HG03175 (cell line): Measurements from ENCODE around the gene SLC38A11.
"Not testable (repeated sequence)": the region's sequence is repeated elsewhere in the genome, so short reads cannot be mapped to it uniquely, and the experiment has no call there.

ENCODE experiments used
- ATAC-seq: cut with Tn5 transposase; IDR thresholded peaks from one replicate; pipeline ENCODE4 v1.9.1; 2021; ENCODE audit warnings: mild to moderate bottlenecking, moderate library complexity; ENCODE audit not compliant: unreplicated experiment

SLC38A11 gene

DNA sequence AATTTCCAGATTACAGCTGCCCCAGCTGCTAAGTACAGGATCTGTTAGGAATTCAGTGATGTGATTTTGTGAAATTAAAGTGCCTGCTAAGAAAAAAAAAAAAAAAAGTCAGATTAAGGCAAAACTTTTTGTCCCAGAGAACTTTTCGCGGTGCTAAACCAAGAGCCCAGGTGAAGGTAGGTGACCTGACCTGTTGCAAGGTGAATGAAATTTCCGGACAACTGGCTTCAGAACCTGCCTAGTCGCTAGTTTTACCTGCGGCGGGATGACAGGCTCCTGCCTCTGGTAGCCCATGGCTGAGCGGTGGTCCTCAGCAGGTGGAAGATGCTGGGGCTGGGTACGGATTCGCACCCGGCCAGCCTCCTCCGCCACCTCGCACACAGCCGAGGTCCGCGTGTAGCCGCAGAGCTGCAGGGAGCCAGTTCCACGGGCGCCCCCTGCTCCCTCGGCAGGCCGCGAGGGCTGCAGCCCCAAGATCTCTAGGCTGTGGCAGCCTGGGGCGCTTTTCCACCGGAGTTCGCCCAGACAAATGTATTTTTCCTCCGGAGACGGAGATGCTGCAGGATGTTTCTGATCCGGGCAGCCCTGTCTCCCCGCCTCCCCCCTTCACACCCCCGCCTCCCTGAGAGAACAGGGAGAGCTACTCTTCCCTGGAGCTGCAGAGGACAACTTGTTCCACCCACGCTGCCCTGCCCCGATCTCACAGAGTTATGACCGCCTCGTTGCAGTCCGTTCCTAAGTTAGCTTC is at the start of gene SLC38A11:
Gene SLC38A11, minus strand, starts transcription at position 572 of the 748 bp plus-strand sequence. Its CDS starts 278 bp downstream, at position 294.
- no peak for ATAC-seq

GRCh38 chr2:165003443-165004130 is 48.3 kb upstream of the SLC38A11 start:
- ATAC-seq: no peak

- no peak for ATAC-seq
Measured at GRCh38 chr2:165002638-165003037, 47.3 kb upstream of the SLC38A11 start.

DNA sequence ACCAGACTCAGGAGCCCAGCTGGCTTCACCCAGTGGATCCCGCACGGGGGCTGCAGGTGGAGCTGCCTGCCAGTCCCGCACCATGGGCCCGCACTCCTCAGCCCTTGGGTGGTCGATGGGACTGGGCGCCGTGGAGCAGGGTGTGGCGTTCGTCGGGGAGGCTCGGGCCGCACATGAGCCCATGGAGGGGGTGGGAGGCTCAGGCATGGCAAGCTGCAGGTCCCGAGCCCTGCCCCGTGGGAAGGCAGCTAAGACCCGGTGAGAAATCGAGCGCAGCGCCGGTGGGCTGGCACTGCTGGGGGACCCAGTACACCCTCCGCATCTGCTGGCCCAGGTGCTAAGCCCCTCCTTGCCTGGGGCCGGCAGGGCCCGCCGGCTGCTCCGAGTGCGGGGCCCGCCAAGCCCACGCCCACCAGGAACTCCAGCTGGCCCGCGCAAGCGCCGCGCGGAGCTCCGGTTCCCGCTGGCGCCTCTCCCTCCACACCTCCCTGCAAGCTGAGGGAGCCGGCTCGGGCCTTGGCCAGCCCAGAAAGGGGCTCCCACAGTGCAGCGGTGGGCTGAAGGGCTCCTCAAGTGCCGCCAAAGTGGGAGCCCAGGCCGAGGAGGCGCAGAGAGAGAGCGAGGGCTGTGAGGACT is 39.5 kb upstream of the SLC38A11 start:
- not testable (repeated sequence) for ATAC-seq

GRCh38 chr2:164993287-164994016 is 38.1 kb upstream of the SLC38A11 start:
- ATAC-seq: no peak

GRCh38 chr2:164992818-164993217 is 37.5 kb upstream of the SLC38A11 start:
- ATAC-seq: peak; percentile 65

DNA sequence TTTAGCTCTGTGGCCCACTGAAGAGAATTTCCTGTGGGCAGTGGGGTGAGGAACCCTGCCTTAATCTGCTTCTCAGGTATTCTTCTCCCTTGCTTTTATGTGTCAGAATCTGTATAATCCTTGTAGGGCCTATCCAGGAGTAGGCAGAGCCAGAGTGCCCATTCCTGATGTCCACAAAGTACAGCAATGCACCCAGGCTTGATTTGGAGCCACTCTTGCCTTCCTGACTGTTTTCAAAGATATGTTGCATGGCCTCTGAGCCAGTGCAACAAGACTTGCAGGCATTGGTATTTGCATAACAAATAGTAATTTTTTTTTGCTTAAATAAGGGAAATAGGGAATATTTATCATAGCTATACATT is 36.7 kb upstream of the SLC38A11 start:
- peak; percentile 20 for ATAC-seq

- peak; percentile 58 for ATAC-seq
Measured at GRCh38 chr2:164991361-164992092, 36.2 kb upstream of the SLC38A11 start.

- not testable (repeated sequence) for ATAC-seq
Measured at GRCh38 chr2:164990953-164991352, 35.6 kb upstream of the SLC38A11 start.

GRCh38 chr2:164988805-164989204 is 33.5 kb upstream of the SLC38A11 start:
- not testable (repeated sequence) for ATAC-seq

GRCh38 chr2:164986027-164986426 is 30.7 kb upstream of the SLC38A11 start:
- not testable (repeated sequence) for ATAC-seq

DNA sequence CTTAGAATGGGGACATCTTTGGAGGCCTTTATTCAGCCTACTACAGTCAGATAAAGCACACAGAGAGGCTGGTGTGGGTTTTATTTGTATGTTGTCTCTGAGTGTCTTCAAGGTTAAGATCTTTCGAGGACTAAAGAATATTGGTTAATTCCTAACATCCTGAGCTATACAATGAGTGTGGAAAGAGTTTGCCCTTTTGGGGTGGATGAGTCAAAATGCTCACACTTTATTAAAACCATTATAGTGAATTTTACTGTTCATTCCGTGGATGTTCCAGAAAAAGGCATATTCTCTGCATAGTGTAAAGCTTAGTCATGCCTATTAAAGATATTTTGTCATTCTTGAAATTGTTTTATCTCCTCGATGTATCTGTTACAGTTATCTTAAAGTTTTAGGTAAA is 29.1 kb upstream of the SLC38A11 start:
- ATAC-seq: no peak

GRCh38 chr2:164981217-164981990 is 26.1 kb upstream of the SLC38A11 start:
- no peak for ATAC-seq

DNA sequence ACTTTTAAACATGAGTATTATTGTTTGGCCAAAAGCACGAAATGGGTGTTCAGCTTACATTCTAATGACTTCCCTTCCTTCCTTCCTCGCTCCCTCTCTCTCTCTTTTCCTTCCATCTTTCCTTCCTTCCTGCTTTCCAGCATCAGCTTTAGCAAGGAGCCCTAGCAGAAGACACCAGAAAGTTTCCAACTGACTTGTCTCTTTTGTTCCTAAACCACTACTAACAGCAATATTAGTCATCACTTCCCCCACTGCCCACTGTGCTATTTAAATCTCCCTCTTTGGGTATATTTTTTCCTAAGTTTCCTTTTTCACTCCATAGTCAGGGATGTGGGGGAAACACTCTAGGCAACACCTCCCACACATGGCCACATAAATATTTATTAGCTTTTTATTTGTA is 25.4 kb upstream of the SLC38A11 start:
- not testable (repeated sequence) for ATAC-seq

GRCh38 chr2:164979113-164979512 is 23.8 kb upstream of the SLC38A11 start:
- ATAC-seq: no peak

- ATAC-seq: not testable (repeated sequence)
Measured at GRCh38 chr2:164976875-164977470, 21.6 kb upstream of the SLC38A11 start.

DNA sequence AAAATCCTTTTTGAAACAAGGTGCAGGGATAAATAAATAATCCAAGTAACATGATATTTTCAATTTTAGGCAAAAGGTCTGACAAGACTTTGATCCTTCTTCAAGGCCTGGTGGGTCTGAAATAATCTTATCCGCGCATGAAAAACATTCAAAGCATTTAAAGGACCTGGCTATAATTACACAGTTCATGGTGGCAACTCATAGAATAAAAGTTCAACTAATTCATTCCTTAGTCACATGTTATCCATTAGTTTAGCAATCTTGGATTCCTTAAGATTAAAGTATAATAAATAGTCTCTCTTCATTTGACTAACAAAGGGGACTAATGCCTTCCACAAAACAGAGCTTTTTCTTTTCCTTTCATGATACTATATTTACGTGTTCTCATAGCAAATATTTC is 21.0 kb upstream of the SLC38A11 start:
- no peak for ATAC-seq

- no peak for ATAC-seq
Measured at GRCh38 chr2:164975891-164976290, 20.6 kb upstream of the SLC38A11 start.

DNA sequence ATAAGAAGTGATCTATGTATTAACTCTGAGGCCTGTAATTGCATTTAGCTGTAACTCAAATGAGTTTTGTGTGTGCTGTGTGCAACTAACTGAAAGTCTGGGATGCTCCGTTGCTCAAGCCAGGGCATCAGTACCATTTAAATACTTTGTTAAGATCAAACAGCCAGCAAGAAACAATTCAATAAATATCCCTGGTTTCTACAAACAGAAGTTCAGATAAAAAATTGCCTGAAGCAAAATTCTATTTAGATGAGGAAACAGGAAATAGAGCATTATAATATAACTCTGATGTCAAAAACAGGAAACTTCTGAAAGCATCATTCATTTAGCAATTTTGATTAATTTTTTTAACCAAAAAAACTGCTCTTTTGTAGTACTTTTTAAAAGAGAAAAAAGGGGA is 18.9 kb upstream of the SLC38A11 start:
- ATAC-seq: no peak
